Measurements from ENCODE around the gene CETP.

The CETP gene

GRCh38 chr16:57030346-57030902 is 68.7 kb downstream of the CETP start:
- no peak overlapping the region for H3K4me3 ChIP-seq (ENCODE audit: control insufficient read depth, low read depth, low read length)
- DNase-seq (ENCODE audit: low read depth) = no peak
- TF ChIP-seq CTCF (IDR thresholded peaks at IDR 0.05; ENCODE audit: control insufficient read depth, insufficient read depth, low read depth, low read length, missing control alignments) = no peak

GRCh38 chr16:57031156-57031555 is 69.4 kb downstream of the CETP start:
- no peak overlapping the region for H3K4me3 ChIP-seq (ENCODE audit: control insufficient read depth, low read depth, low read length)
- no peak for DNase-seq (ENCODE audit: low read depth)
- TF ChIP-seq CTCF (IDR thresholded peaks at IDR 0.05; ENCODE audit: control insufficient read depth, insufficient read depth, low read depth, low read length, missing control alignments) = no peak

GRCh38 chr16:57032346-57032745 is 70.6 kb downstream of the CETP start:
- DNase-seq (ENCODE audit: low read depth) = no peak
- TF ChIP-seq CTCF (IDR thresholded peaks at IDR 0.05; ENCODE audit: control insufficient read depth, insufficient read depth, low read depth, low read length, missing control alignments) = no peak
- no peak overlapping the region for H3K4me3 ChIP-seq (ENCODE audit: control insufficient read depth, low read depth, low read length)

- no peak for TF ChIP-seq CTCF (IDR thresholded peaks at IDR 0.05; ENCODE audit: control insufficient read depth, insufficient read depth, low read depth, low read length, missing control alignments)
- no peak for DNase-seq (ENCODE audit: low read depth)
Observed at GRCh38 chr16:57032931-57033330, 71.2 kb downstream of the CETP start.

More at GRCh38 chr16:57032931-57033330, 71.2 kb downstream of the CETP start:
- no peak overlapping the region for H3K4me3 ChIP-seq (ENCODE audit: control insufficient read depth, low read depth, low read length)
